Endothelial cell of umbilical vein (primary cell): ENCODE results near the gene SLAIN2. TPM values are rescaled to one million over a fixed set of nuclear protein-coding genes. Genes with fewer than 3 reads are reported as not detected.

Experiments
- BruUV-seq: library from RNA; stranded (reverse); fragments of 400-500 nt; replicated peaks from 2 replicates; lab custom pipeline; 2021; lab: Mats Ljungman, UMichigan
- CTCF ChIA-PET: fragments of 300-600, 350-600 bp; sonication (Branson Sonifier 250); formaldehyde crosslinking; loops from one replicate; lab custom pipeline; 2021; ENCODE audit warnings: antibody characterized with exemption, inconsistent platforms; lab: Charles Lee
- POLR2A ChIA-PET: fragments of 300-600, 350-600 bp; sonication (Branson Sonifier 250); formaldehyde crosslinking; loops from one replicate; lab custom pipeline; 2021; ENCODE audit warnings: antibody characterized with exemption, inconsistent platforms; lab: Charles Lee
- DNase-seq: peaks from one replicate; pipeline ENCODE4 v3.0.0-alpha.2; 2011; ENCODE audit warnings: low read depth, low spot score
- FAIRE-seq: peaks from 2 replicates; lab custom pipeline; 2011; peaks lifted over from hg19 to GRCh38; lab: Jason Lieb, UNC
- H2AFZ ChIP-seq: 2 replicates; pipeline ENCODE4 v1.6.0; 2012; ENCODE audit warnings: low read depth, low read length, control low read depth, inconsistent platforms
- H3K27ac ChIP-seq: 2 replicates; pipeline ENCODE4 v1.5.1; 2011; ENCODE audit warnings: low read depth, mild to moderate bottlenecking, control low read depth, low read length, moderate library complexity; ENCODE audit not compliant: insufficient read depth
- H3K27me3 ChIP-seq, 2 experiments: 2 replicates each; pipeline versions ENCODE4 v1.6.0 to v1.6.1; 2011; ENCODE audit warnings: low read length in 2 of 2, mixed read lengths in 1 of 2; ENCODE audit not compliant: control insufficient read depth in 2 of 2, insufficient read depth in 2 of 2
- H3K36me3 ChIP-seq, 2 experiments: 2 replicates in 1 of 2; 3 replicates in 1 of 2; pipeline ENCODE4 v1.5.1; 2011; ENCODE audit warnings: low read length in 2 of 2, mild to moderate bottlenecking in 1 of 2, moderate library complexity in 1 of 2; ENCODE audit not compliant: control insufficient read depth in 2 of 2, insufficient read depth in 2 of 2; ENCODE audit errors: extremely low read depth in 1 of 2
- H3K4me1 ChIP-seq: 3 replicates; pipeline ENCODE4 v1.5.1; 2011; ENCODE audit warnings: mild to moderate bottlenecking, low read length; ENCODE audit not compliant: control insufficient read depth, insufficient read depth; ENCODE audit errors: extremely low read depth
- H3K4me2 ChIP-seq: 2 replicates; pipeline ENCODE4 v1.6.1; 2011; ENCODE audit warnings: low read length, control low read depth, mixed read lengths; ENCODE audit not compliant: insufficient read depth
- H3K4me3 ChIP-seq, 3 experiments: fragments of 200-600 bp in 1 of 3; sonication (generic), shearing (Covaris generic) in 1 of 3; replicated peaks in 1 of 3; 2 replicates each; pipeline ENCODE4 v1.5.1; 2011 to 2016; ENCODE audit warnings: control low read depth in 3 of 3, low read length in 3 of 3, mild to moderate bottlenecking in 2 of 3, inconsistent platforms in 1 of 3, low read depth in 1 of 3, moderate library complexity in 1 of 3; ENCODE audit not compliant: insufficient read depth in 1 of 3
- H3K79me2 ChIP-seq: 2 replicates; pipeline ENCODE4 v1.6.0; 2012; ENCODE audit warnings: low read length, inconsistent platforms; ENCODE audit not compliant: control insufficient read depth, insufficient read depth
- H3K9ac ChIP-seq: replicated peaks from 2 replicates; pipeline ENCODE3; 2011; ENCODE audit warnings: low read length, control low read depth; ENCODE audit not compliant: insufficient read depth; ENCODE audit errors: extremely low read depth
- H3K9me1 ChIP-seq: replicated peaks from 3 replicates; pipeline ENCODE4 v1.6.0; 2011; ENCODE audit warnings: mild to moderate bottlenecking, low read length; ENCODE audit not compliant: control insufficient read depth, insufficient read depth; ENCODE audit errors: extremely low read depth
- H3K9me3 ChIP-seq: replicated peaks from 2 replicates; pipeline ENCODE4 v1.5.1; 2012; ENCODE audit warnings: low read length, inconsistent platforms; ENCODE audit not compliant: control insufficient read depth, insufficient read depth
- H4K20me1 ChIP-seq: replicated peaks from 2 replicates; pipeline ENCODE3; 2011; ENCODE audit warnings: mild to moderate bottlenecking, low read length; ENCODE audit not compliant: control insufficient read depth, insufficient read depth; ENCODE audit errors: extremely low read depth
- CTCF ChIP-seq, 2 donors: IDR thresholded peaks; 1 replicate in 1 of 2; 2 replicates in 1 of 2; pipeline ENCODE4 v1.5.1; 2011; ENCODE audit warnings: low read length in 2 of 2, mild to moderate bottlenecking in 2 of 2, moderate library complexity in 2 of 2, control low read depth in 1 of 2, inconsistent platforms in 1 of 2, low read depth in 1 of 2; ENCODE audit not compliant: insufficient read depth in 1 of 2; ENCODE audit errors: extremely low read depth in 1 of 2
- EZH2 ChIP-seq: IDR thresholded peaks from 2 replicates; pipeline ENCODE4 v1.6.1; 2012; ENCODE audit warnings: borderline replicate concordance, low read depth, mild to moderate bottlenecking, moderate library complexity, low read length, inconsistent platforms; ENCODE audit not compliant: severe bottlenecking
- FOS ChIP-seq: IDR thresholded peaks from 2 replicates; pipeline ENCODE4 v1.6.1; 2011; ENCODE audit warnings: mild to moderate bottlenecking, low read length, moderate library complexity, borderline replicate concordance; ENCODE audit not compliant: insufficient read depth
- GATA2 ChIP-seq: IDR thresholded peaks from 2 replicates; pipeline ENCODE4 v1.7.0; 2011; ENCODE audit warnings: low read depth, mild to moderate bottlenecking, moderate library complexity, mixed read lengths, low read length; ENCODE audit not compliant: insufficient read length, insufficient read depth
- JUN ChIP-seq: IDR thresholded peaks from 2 replicates; pipeline ENCODE4 v1.6.1; 2011; ENCODE audit warnings: borderline replicate concordance, low read depth; ENCODE audit not compliant: insufficient read length, insufficient read depth
- MAX ChIP-seq: IDR thresholded peaks from 2 replicates; pipeline ENCODE4 v1.6.1; 2011; ENCODE audit not compliant: insufficient read depth, insufficient read length
- MYC ChIP-seq: IDR thresholded peaks from one replicate; pipeline ENCODE4 v1.6.1; 2011; ENCODE audit warnings: mild to moderate bottlenecking, low read depth, low read length
- POLR2A ChIP-seq: IDR thresholded peaks from 2 replicates; pipeline ENCODE4 v1.6.1; 2012; ENCODE audit warnings: low read depth, mild to moderate bottlenecking, control low read depth, low read length
- POLR2AphosphoS5 ChIP-seq: IDR thresholded peaks from 2 replicates; pipeline ENCODE4 v1.6.1; 2012; ENCODE audit warnings: low read depth, mild to moderate bottlenecking, control low read depth, low read length, moderate library complexity; ENCODE audit not compliant: insufficient read depth
- dilution Hi-C: fragments of 300-500 bp; cut with MboI; formaldehyde crosslinking; loops from one replicate; pipeline ENCODE4 v1.15.0; 2019; ENCODE audit warnings: low sequenced_read_pairs; ENCODE audit not compliant: extremely low pct_ligation_motif_present
- intact Hi-C: fragments of 100-400 bp; cut with micrococcal nuclease; formaldehyde crosslinking; loops from one replicate; pipeline ENCODE4 v1.10.0; 2022
- polyA plus RNA-seq, 4 experiments: library from polyadenylated mRNA; depleted of rRNA in 3 of 4; stranded (reverse) in 3 of 4; unstranded in 1 of 4; fragments of >200 nt; gene quantifications; 2 replicates each; pipeline versions ENCODE4 v1.2.1 to v1.2.3, GENCODE V29; 2011 to 2012; ENCODE audit warnings: missing spikeins in 1 of 4
- total RNA-seq: library from RNA; stranded (reverse); gene quantifications from 2 replicates; pipeline ENCODE4 v1.2.3, GENCODE V29; 2021

SLAIN2 gene
- total and polyA plus RNA-seq, 2 donors (not counting 3 experiments of a cell fraction or from before 2014, with no cell fraction given): 27.4 to 49.5 TPM

GRCh38 chr4:48332661-48333060, 8.7 kb upstream of the SLAIN2 start:
- no peak overlapping the region for H3K4me3 ChIP-seq
- H3K9me3 ChIP-seq: no peaks in the 10 kb centered on the region
- DNase-seq (no peak), FAIRE-seq (no peak)
- no peak overlapping the region for H3K4me2 ChIP-seq
- CTCF ChIA-PET: interaction anchor here (1.7 kb wide), 1 partner anchor 9 kb away, joined by 5 read pairs; the partner anchor contains the start of gene SLAIN2
- H3K4me1 ChIP-seq: peaks cover 11% of the 10 kb centered on the region
- H3K27ac ChIP-seq: no peak overlapping the region
- no peaks in the 10 kb centered on the region for H3K36me3 ChIP-seq
- no peaks in the 10 kb centered on the region for H3K9me1 ChIP-seq
- intact Hi-C loops (no loop called here), dilution Hi-C loops (no loop called here)
- POLR2A ChIA-PET: no interaction called here
- no TSS peak for BruUV-seq
- no peaks in the 10 kb centered on the region for H3K27me3 ChIP-seq
- H3K9ac ChIP-seq: no peak overlapping the region
- H3K79me2 ChIP-seq: no peaks in the 10 kb centered on the region
- H4K20me1 ChIP-seq: no peaks in the 10 kb centered on the region
- TF ChIP-seq EZH2 (no peak), GATA2 (no peak), CTCF (IDR thresholded peaks at IDR 0.05; ENCODE audit: extremely low read depth in 1 of 2, insufficient read depth in 1 of 2, low read depth in 1 of 2, low read length in 2 of 2) (no peak), JUN (no peak), MYC (no peak), POLR2A (no peak), POLR2AphosphoS5 (no peak), MAX (no peak), FOS (no peak)
- no peak overlapping the region for H2AFZ ChIP-seq
